Tibial nerve (tissue), 4 donors: ENCODE data around the gene BTBD9. TPM values are rescaled to one million over a fixed set of nuclear protein-coding genes. Genes with fewer than 3 reads are reported as not detected.

Experiments
- DNase-seq, 2 donors: peaks; one replicate each; pipeline ENCODE4 v3.0.0-alpha.2; 2019; ENCODE audit warnings: low spot score in 2 of 2
- H3K27ac ChIP-seq, 4 donors: fragments of 200-600 bp; sonication (generic) in 3 of 4; one replicate each; pipeline ENCODE4 v1.5.1; 2017 to 2019; ENCODE audit warnings: mild to moderate bottlenecking in 1 of 4
- H3K27me3 ChIP-seq, 2 donors: fragments of 200-600 bp; sonication (generic) in 1 of 2; one replicate each; pipeline versions ENCODE4 v1.5.1 to v1.6.0; 2017 to 2019
- H3K36me3 ChIP-seq, 3 donors: fragments of 200-600 bp; sonication (generic); one replicate each; pipeline ENCODE4 v1.5.1; 2018 to 2019
- H3K4me1 ChIP-seq, 4 donors: fragments of 200-600 bp; sonication (generic) in 3 of 4; one replicate each; pipeline ENCODE4 v1.5.1; 2017 to 2019
- H3K4me3 ChIP-seq, 4 donors: fragments of 200-600 bp; sonication (generic) in 3 of 4; one replicate each; pipeline ENCODE4 v1.5.1; 2017 to 2019; ENCODE audit warnings: mild to moderate bottlenecking in 1 of 4, moderate library complexity in 1 of 4
- H3K9me3 ChIP-seq, 4 donors: fragments of 200-600 bp; sonication (generic) in 3 of 4; one replicate each; pipeline ENCODE4 v1.5.1; 2017 to 2019
- EP300 ChIP-seq, 2 donors: sonication (generic); formaldehyde crosslinking; IDR thresholded peaks; one replicate each; pipeline ENCODE4 v1.6.1; 2017; ENCODE audit warnings: antibody characterized with exemption in 2 of 2, mild to moderate bottlenecking in 1 of 2
- POLR2A ChIP-seq, 2 donors: fragments of 450-650 bp; IDR thresholded peaks; one replicate each; pipeline ENCODE4 v1.6.1; 2017; ENCODE audit warnings: antibody characterized with exemption in 2 of 2, mild to moderate bottlenecking in 2 of 2, moderate library complexity in 2 of 2
- WGBS, 2 donors: methylation state at CpG; one replicate each; pipeline ENCODE4 v1.1.5; 2018; 5-methylcytosine and 5-hydroxymethylcytosine counted together
- total RNA-seq, 4 donors: library from RNA; depleted of rRNA; stranded (reverse); fragments of >200 nt; gene quantifications; one replicate each; pipeline ENCODE4 v1.1.0, GENCODE V29; 2016
- TF ChIP-seq, protein P1 (sequence below), 5 experiments: fragments of 200-600 bp in 3 of 5; fragments of 450-650 bp in 2 of 5; sonication (generic) in 3 of 5; IDR thresholded peaks; one replicate each; pipeline ENCODE4 v1.5.1; 2016 to 2019; ENCODE audit warnings: antibody characterized with exemption in 5 of 5, mild to moderate bottlenecking in 3 of 5, moderate library complexity in 2 of 5

The BTBD9 gene
- total RNA-seq, 4 donors from 2014 or later, result 7.5 to 23.9 (median 10.7) TPM

DNA sequence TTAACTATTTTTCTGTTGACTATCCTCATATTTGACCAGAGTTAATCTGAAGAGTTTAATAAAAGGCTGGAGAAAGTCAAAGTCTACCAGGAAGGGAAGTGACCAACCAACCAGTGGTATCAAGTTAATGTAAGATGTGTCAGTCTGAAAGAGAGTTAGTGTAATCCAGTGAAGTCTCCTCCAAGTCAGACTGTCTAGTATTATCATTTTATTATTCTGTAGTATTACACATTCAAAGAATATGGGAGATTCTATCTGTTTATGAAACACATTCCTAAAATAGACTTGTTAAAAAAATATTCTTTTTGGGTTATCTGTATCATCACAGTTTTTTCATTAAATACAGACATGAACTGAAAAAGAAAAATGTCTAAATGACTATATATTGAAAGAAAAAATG lies 194.4 kb downstream of the BTBD9 start:
- no peak overlapping the region for H3K4me3 ChIP-seq
- H3K9me3 ChIP-seq, result peaks cover 0 to 6% (median 0%) of the 10 kb centered on the region in 4 donors
- peaks cover 0 to 5% (median 0%) of the 10 kb centered on the region in 4 donors for H3K4me1 ChIP-seq
- TF ChIP-seq EP300 (IDR thresholded peaks at IDR 0.05) (no peak), POLR2A (IDR thresholded peaks at IDR 0.05) (no peak)
- TF ChIP-seq, protein P1, sequence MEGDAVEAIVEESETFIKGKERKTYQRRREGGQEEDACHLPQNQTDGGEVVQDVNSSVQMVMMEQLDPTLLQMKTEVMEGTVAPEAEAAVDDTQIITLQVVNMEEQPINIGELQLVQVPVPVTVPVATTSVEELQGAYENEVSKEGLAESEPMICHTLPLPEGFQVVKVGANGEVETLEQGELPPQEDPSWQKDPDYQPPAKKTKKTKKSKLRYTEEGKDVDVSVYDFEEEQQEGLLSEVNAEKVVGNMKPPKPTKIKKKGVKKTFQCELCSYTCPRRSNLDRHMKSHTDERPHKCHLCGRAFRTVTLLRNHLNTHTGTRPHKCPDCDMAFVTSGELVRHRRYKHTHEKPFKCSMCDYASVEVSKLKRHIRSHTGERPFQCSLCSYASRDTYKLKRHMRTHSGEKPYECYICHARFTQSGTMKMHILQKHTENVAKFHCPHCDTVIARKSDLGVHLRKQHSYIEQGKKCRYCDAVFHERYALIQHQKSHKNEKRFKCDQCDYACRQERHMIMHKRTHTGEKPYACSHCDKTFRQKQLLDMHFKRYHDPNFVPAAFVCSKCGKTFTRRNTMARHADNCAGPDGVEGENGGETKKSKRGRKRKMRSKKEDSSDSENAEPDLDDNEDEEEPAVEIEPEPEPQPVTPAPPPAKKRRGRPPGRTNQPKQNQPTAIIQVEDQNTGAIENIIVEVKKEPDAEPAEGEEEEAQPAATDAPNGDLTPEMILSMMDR (IDR thresholded peaks at IDR 0.05), result no peak
- H3K27ac ChIP-seq, result no peak overlapping the region
- no peaks in the 10 kb centered on the region for H3K27me3 ChIP-seq
- no peak for DNase-seq
- H3K36me3 ChIP-seq, result peaks cover 0 to 3% (median 0%) of the 10 kb centered on the region in 3 donors

DNA sequence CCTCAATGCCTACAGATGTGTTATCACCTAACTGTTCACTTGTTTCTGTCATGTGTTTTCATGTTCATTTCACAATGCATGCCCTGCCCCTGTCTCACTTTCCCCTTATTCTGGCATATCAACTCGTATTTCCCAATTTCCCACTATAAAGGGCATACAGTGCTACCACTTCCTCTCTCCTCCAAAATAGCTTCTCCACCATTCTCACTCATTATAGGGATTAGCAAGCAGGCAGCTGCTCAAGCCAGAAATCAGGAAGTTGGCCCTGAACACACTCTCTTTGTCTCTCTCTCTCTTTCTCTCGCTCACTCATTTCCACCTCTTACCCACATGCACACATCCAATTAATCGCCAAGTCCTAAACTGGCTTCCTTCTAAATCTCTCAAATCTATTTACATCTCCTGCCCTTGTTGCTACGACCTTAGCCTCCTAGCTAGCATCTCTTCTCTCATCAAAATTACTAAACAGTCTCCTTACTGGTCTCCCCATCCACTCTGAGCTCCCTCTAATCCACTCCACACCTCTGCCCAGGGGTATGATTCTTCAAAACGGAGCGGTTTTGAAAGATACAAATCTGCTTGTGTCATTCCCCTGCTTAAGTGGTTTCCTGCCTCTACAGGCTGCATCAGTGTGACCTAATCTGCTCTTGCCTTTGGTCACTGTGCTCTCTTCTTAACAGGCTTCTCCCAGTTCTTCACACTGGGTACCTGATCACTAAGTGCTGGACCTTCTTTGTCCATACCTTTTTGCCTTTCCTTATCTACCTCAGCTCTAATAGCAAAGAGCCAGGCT lies 196.2 kb downstream of the BTBD9 start:
- no peak for DNase-seq
- no peaks in the 10 kb centered on the region for H3K36me3 ChIP-seq
- H3K9me3 ChIP-seq, result no peaks in the 10 kb centered on the region
- TF ChIP-seq POLR2A (IDR thresholded peaks at IDR 0.05) (no peak), EP300 (IDR thresholded peaks at IDR 0.05) (peak in 1 of 2 donors; percentile 49)
- TF ChIP-seq, protein P1 (IDR thresholded peaks at IDR 0.05), result no peak
- no peaks in the 10 kb centered on the region for H3K27me3 ChIP-seq
- no peak overlapping the region for H3K4me3 ChIP-seq
- H3K27ac ChIP-seq, result no peak overlapping the region
- H3K4me1 ChIP-seq, result peaks cover 0 to 5% (median 0%) of the 10 kb centered on the region in 4 donors
- 65 to 79% methylated on average over 6 of the region's 6 CpGs for WGBS, 2 donors

DNA sequence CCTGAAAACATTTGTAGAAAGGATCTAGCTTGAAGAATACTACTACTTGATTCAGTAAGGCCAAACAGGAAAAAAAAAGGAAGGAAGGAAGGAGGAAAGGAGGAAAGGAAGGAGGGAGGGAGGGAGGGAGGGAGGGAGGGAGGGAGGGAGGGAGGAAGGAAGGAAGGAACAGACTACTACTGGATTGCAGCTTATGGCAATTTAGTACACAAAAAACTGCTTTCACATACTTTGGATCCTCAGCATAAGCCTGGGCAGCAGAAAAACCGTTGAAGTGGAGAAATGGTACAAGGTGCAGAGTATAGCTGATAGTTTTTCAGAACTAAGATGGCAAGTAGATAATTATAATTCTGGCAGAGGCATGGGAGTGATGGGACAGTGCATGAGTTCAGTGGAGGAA lies 201.6 kb downstream of the BTBD9 start:
- Histone ChIP-seq H3K4me1 (no peaks in the 10 kb centered on the region), H3K4me3 (no peak overlapping the region), H3K36me3 (no peaks in the 10 kb centered on the region), H3K27ac (no peak overlapping the region), H3K27me3 (no peaks in the 10 kb centered on the region), H3K9me3 (no peaks in the 10 kb centered on the region)
- DNase-seq, result no peak
- TF ChIP-seq POLR2A (IDR thresholded peaks at IDR 0.05) (no peak), EP300 (IDR thresholded peaks at IDR 0.05) (no peak)
- TF ChIP-seq, protein P1 (IDR thresholded peaks at IDR 0.05), result no peak
- WGBS, 2 donors, result 63 to 70% methylated on average over 1 of the region's 1 CpG

DNA sequence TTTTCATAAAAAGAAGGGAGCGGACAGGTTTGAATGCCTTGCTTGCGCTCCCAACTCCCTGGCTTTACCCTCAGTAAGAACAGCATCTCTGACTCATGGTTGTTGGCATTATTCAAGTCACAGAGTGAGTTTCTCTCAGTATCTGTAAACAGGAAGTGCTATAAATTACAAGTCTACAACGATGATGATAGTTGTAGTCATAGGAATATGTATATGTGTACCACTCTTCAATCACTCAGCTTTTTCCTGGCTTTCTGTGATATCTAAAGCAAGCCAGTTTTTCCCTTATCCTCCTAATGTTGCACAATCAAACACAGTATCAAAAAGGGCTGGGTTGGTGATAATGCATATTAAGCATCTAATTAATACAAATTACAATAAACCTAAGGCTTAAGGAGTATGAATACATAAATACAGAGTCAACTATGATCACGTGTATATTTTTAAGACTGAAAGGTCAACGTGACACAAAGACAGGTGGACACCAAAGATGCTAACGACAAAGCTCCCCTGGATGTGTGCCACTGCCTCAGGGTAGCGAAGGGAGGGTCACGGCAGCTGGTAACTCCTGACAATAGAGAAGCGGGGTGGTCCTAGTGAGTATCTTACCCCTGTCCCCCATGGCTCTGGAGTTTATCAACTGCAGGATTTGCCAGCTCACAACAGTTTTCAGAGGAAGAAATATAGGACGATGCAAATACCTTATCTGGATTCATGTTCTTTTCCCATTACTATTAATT lies 202.8 kb downstream of the BTBD9 start:
- 81 to 82% methylated on average over 10 of the region's 10 CpGs for WGBS, 2 donors
- no peak overlapping the region for H3K4me3 ChIP-seq

More for the DNA sequence above, 202.8 kb downstream of the BTBD9 start:
- Histone ChIP-seq H3K36me3 (no peaks in the 10 kb centered on the region), H3K27ac (no peak overlapping the region), H3K4me1 (no peaks in the 10 kb centered on the region), H3K27me3 (no peaks in the 10 kb centered on the region), H3K9me3 (peaks cover 0 to 8% (median 0%) of the 10 kb centered on the region in 4 donors)
- DNase-seq, result no peak
- TF ChIP-seq EP300 (IDR thresholded peaks at IDR 0.05) (no peak), POLR2A (IDR thresholded peaks at IDR 0.05) (no peak)
- TF ChIP-seq, protein P1 (IDR thresholded peaks at IDR 0.05), result no peak
